Putamen (tissue), 1 donor: ENCODE results near the gene ADAMTS2.
"Not testable (repeated sequence)": the region's sequence is repeated elsewhere in the genome, so short reads cannot be mapped to it uniquely, and the experiment has no call there.

ENCODE experiments used
- DNase-seq: peaks from one replicate; pipeline ENCODE4 v3.0.0-alpha.2; 2016; ENCODE audit warnings: low spot score

ADAMTS2 gene

GRCh38 chr5:179296150-179296821 lies 49.0 kb downstream of the ADAMTS2 start:
- no peak for DNase-seq

- no peak for DNase-seq
These were observed 49.5 kb downstream of the ADAMTS2 start for GRCh38 chr5:179295778-179296149.

- DNase-seq = no peak
These were observed 50.1 kb downstream of the ADAMTS2 start for GRCh38 chr5:179294891-179295777.

- no peak for DNase-seq
These were observed 51.0 kb downstream of the ADAMTS2 start for GRCh38 chr5:179294131-179294780.

- peak; percentile 11 for DNase-seq
These were observed 52.3 kb downstream of the ADAMTS2 start for GRCh38 chr5:179292681-179293635.

GRCh38 chr5:179292202-179292601 lies 53.1 kb downstream of the ADAMTS2 start:
- DNase-seq = no peak

- no peak for DNase-seq
These were observed 54.4 kb downstream of the ADAMTS2 start for GRCh38 chr5:179290681-179291540.

- no peak for DNase-seq
These were observed 55.4 kb downstream of the ADAMTS2 start for GRCh38 chr5:179289756-179290385.

- DNase-seq = no peak
These were observed 56.5 kb downstream of the ADAMTS2 start for GRCh38 chr5:179288809-179289185.

- no peak for DNase-seq
These were observed 57.0 kb downstream of the ADAMTS2 start for GRCh38 chr5:179288101-179288808.

- DNase-seq = no peak
These were observed 57.6 kb downstream of the ADAMTS2 start for GRCh38 chr5:179287631-179288030.

- DNase-seq = no peak
These were observed 58.2 kb downstream of the ADAMTS2 start for GRCh38 chr5:179287071-179287470.

GRCh38 chr5:179285776-179286162 lies 59.5 kb downstream of the ADAMTS2 start:
- DNase-seq = not testable (repeated sequence)

- DNase-seq = peak; percentile 49
These were observed 60.3 kb downstream of the ADAMTS2 start for GRCh38 chr5:179284751-179285631.

GRCh38 chr5:179283908-179284307 lies 61.4 kb downstream of the ADAMTS2 start:
- DNase-seq = not testable (repeated sequence)

- no peak for DNase-seq
These were observed 63.6 kb downstream of the ADAMTS2 start for GRCh38 chr5:179281694-179282093.

GRCh38 chr5:179280095-179280490 lies 65.2 kb downstream of the ADAMTS2 start:
- no peak for DNase-seq

- DNase-seq = no peak
These were observed 65.7 kb downstream of the ADAMTS2 start for GRCh38 chr5:179279347-179280094.
